Rectal smooth muscle tissue (tissue), 1 donor: ENCODE measurements around the gene LAGE3.

ENCODE experiments used
- H3K27ac ChIP-seq: one replicate; pipeline ENCODE4 v1.7.0; 2013; ENCODE audit warnings: low read depth, low read length, inconsistent platforms
- H3K27me3 ChIP-seq: one replicate; pipeline ENCODE4 v1.7.0; 2013; ENCODE audit warnings: low read length; ENCODE audit not compliant: control insufficient read depth, insufficient read depth
- H3K36me3 ChIP-seq: one replicate; pipeline ENCODE4 v1.7.0; 2013; ENCODE audit warnings: low read length; ENCODE audit not compliant: control insufficient read depth, insufficient read depth
- H3K4me1 ChIP-seq: one replicate; pipeline ENCODE4 v1.7.0; 2013; ENCODE audit warnings: low read length; ENCODE audit not compliant: control insufficient read depth, insufficient read depth
- H3K4me3 ChIP-seq: one replicate; pipeline ENCODE4 v1.7.0; 2013; ENCODE audit warnings: low read length
- H3K9ac ChIP-seq: one replicate; pipeline ENCODE4 v1.7.0; 2013; ENCODE audit warnings: low read length

Gene LAGE3

DNA sequence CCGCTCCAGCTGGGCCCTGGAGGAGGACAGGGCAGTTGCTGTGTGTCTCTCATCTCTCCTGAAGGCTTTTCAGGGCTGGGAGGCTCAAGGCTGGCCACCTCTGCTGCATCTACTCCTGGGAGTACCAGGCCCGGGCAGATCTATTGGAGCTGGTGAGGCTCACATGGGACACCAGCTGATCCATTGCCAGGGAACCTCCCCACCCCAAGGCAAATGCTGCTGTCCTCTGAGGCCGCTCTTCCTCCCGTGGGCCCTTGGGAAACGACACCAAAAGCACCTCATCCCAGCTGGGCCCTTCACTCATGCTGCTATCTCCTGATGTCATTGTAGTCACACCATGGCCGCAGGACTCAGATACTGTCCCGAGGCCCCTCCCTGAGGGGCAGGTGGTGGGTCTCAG is 3.7 kb upstream of the LAGE3 start:
- no peak overlapping the region for H3K4me3 ChIP-seq
- H3K4me1 ChIP-seq = peaks cover 3% of the 10 kb centered on the region
- peaks cover 4% of the 10 kb centered on the region for H3K27me3 ChIP-seq
- no peaks in the 10 kb centered on the region for H3K36me3 ChIP-seq
- no peak overlapping the region for H3K27ac ChIP-seq
- H3K9ac ChIP-seq = no peak overlapping the region

- Histone ChIP-seq H3K9ac (no peak overlapping the region), H3K4me3 (no peak overlapping the region), H3K36me3 (no peaks in the 10 kb centered on the region), H3K27ac (no peak overlapping the region), H3K27me3 (peaks cover 4% of the 10 kb centered on the region), H3K4me1 (peaks cover 3% of the 10 kb centered on the region)
Observed at GRCh38 chrX:154481911-154482601, 3.0 kb upstream of the LAGE3 start.

DNA sequence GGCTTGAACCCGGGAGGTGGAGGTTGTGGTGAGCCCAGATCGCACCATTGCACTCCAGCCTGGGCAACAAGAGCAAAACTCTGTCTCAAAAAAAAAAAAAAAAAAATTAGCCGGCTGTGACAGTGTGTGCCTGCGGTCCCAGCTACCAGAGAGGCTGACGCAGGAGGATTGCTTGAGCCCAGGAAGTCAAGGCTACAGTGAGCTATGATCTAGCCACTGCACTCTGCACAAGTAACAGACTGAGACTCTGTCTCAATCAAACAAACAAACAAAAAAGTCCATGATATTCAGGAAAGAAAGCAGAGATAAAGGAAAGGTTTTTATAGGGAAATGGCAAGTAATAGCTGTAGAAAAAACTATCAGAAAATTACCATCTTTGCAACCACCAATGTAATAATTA is 2.1 kb upstream of the LAGE3 start:
- H3K27ac ChIP-seq = no peak overlapping the region
- H3K4me3 ChIP-seq = no peak overlapping the region
- no peak overlapping the region for H3K9ac ChIP-seq
- peaks cover 4% of the 10 kb centered on the region for H3K27me3 ChIP-seq
- H3K4me1 ChIP-seq = peaks cover 3% of the 10 kb centered on the region
- peaks cover 2% of the 10 kb centered on the region for H3K36me3 ChIP-seq

DNA sequence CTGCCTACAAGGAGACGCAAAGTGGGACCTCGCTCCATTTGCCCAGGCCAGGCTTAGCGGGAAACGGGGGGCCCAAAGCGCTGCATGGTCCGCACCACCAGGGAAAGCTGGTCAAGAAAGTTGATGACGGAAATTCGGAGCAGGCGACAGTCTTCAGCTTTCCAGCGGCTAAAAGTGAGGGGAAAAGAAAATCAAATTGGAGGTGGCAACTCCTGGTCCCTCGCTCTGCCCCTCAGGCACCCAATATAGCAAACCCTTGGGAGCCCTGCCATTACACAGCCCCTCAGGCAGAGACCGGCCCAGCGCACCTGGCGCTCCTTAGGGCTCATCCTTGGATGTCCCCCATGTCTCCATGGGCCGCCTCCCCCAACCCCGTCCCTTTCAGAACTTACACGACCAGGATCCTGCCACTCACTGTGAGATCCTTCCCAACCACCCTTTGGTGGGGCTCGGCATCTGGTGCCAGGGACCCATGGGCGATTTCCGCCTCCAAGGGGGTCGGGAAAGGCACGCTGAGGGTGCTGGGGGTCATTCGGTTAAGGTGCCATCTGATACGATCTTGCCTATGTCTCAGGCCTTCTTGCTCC is 1.1 kb downstream of the LAGE3 start:
- Histone ChIP-seq H3K9ac (no peak overlapping the region), H3K36me3 (peaks cover 2% of the 10 kb centered on the region), H3K4me1 (no peaks in the 10 kb centered on the region), H3K27me3 (peaks cover 4% of the 10 kb centered on the region), H3K27ac (peak overlapping the region; percentile 74), H3K4me3 (peak overlapping the region; percentile 72)

DNA sequence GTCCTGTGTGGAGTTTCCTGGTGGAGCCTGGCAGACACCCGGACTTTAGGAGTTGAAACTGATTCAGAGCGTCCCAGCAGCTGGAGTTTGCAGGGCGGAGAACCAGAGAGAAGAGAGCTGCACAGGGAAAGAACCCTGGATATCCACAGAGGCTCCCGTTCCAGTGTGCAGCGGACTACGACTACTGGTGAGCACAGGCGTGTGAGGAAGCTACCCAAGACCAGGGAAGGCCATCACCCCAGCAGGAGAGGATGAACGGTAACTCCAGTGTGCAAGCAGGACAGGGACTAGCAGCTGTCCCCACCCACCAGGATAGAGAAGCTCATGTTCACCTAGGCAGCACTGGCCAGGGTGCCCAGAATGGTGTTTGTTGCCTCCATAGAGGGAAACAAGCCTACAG is 2.3 kb downstream of the LAGE3 start:
- H3K4me1 ChIP-seq = no peaks in the 10 kb centered on the region
- peaks cover 2% of the 10 kb centered on the region for H3K36me3 ChIP-seq
- H3K27ac ChIP-seq = no peak overlapping the region
- H3K9ac ChIP-seq = no peak overlapping the region
- no peak overlapping the region for H3K4me3 ChIP-seq
- no peaks in the 10 kb centered on the region for H3K27me3 ChIP-seq

DNA sequence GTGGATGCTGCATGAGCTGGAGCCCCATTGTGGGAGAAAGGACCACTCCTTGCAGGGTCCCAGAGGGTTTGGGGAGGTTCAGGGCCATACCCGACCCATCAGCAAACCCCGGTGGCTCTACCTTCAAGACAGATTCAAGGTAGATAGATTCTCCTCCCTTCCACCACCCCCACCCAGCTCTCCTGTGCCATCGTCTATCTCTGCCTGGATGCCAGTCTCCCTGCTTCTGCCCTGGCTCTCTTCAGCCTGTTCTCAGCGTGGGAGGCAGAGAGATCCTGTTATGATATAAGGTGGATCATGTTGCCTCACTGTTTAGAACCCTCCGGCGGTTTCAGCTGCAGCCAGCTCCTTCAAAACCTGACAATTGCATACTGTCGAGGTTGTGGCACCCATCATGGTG is 5.4 kb downstream of the LAGE3 start:
- Histone ChIP-seq H3K4me1 (no peaks in the 10 kb centered on the region), H3K27me3 (no peaks in the 10 kb centered on the region), H3K36me3 (peaks cover 2% of the 10 kb centered on the region), H3K4me3 (no peak overlapping the region), H3K27ac (no peak overlapping the region), H3K9ac (no peak overlapping the region)

GRCh38 chrX:154472685-154473632 is 6.1 kb downstream of the LAGE3 start:
- Histone ChIP-seq H3K27ac (no peak overlapping the region), H3K9ac (no peak overlapping the region), H3K4me3 (no peak overlapping the region), H3K27me3 (no peaks in the 10 kb centered on the region), H3K36me3 (peaks cover 2% of the 10 kb centered on the region), H3K4me1 (no peaks in the 10 kb centered on the region)

DNA sequence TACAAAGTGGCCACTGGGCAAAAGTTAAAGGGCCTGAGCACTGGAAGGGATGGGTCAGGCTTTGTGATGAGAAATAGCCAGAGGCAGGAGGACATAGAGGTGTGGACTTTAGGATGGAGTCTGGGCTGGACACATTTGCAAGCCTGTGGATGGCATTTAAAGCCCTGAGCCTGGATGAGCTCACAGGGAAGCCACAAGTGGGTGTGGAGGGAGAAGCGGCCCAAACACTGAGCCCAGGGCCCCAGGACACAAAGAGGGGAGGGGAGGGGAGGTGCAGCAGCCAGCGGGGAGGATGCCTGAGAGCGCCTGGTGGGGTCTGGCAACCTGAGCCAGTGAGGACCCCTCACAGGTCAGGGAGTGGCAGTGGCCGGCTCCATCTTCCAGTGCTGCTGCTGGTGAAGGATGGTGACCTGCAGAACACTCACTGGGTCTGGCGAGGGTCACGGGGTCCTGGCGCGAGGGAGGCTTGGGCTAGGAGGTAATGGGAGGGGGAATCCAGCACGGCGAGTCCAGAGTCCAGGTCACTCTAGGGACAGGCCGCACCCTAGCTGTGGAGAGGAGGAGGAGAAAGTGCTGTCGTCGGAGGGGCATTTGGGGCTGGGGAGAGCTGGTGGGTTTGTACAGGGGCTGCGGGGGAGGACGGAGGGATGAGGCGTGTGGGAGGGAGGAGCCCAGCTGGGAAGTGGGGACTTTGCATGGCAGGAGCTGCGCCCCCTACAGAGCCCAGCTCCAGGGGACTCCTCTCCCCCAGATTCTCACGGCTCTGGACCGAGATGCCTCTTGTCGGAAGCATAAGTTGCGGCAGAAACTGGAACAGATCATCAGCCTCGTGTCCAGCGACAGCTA is 7.0 kb downstream of the LAGE3 start:
- Histone ChIP-seq H3K4me3 (no peak overlapping the region), H3K36me3 (peaks cover 2% of the 10 kb centered on the region), H3K27ac (no peak overlapping the region), H3K9ac (no peak overlapping the region), H3K27me3 (no peaks in the 10 kb centered on the region), H3K4me1 (no peaks in the 10 kb centered on the region)

DNA sequence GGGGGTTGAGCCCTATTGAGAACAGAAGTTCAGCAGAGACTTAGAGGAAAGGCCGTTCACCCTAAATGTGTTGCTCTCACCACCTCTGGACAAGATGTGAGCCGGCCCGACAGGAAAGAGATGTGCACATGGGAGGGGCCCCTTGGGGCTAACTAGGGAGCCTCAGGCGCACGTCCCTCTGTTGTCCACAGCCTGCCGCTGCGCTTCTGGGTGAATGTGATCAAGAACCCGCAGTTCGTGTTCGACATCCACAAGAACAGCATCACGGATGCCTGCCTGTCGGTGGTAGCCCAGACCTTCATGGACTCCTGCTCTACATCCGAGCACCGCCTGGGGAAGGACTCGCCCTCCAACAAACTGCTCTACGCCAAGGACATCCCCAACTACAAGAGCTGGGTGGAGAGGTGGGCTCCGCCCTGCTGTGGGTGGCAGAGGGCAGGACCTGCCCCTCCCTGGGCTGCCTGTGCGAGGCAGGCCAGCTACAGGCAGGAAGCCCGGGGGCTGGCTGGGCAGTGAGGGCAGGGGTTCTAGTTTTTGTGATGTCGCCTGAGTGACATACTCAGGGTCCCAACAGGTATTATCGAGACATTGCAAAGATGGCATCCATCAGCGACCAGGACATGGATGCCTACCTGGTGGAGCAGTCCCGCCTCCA is 8.0 kb downstream of the LAGE3 start:
- no peak overlapping the region for H3K9ac ChIP-seq
- no peak overlapping the region for H3K27ac ChIP-seq
- H3K4me3 ChIP-seq = no peak overlapping the region
- no peaks in the 10 kb centered on the region for H3K36me3 ChIP-seq
- H3K27me3 ChIP-seq = no peaks in the 10 kb centered on the region
- H3K4me1 ChIP-seq = no peaks in the 10 kb centered on the region

DNA sequence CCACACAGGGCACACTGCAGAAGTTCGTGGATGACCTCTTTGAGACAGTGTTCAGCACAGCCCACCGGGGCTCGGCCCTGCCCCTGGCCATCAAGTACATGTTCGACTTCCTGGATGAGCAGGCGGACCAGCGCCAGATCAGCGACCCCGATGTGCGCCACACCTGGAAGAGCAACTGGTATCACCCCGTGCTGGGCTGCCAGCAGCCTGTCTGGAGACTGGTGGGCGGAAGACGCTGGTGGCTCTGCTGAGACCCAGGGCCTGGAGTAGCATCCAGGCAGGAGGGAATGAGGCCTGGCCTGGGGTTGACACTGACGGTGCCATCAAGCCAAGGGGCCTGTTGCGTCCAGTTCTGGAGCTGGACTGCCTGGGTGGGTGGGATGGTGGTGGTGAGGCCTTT is 8.6 kb downstream of the LAGE3 start:
- H3K4me1 ChIP-seq = no peaks in the 10 kb centered on the region
- no peak overlapping the region for H3K4me3 ChIP-seq
- H3K27me3 ChIP-seq = no peaks in the 10 kb centered on the region
- H3K9ac ChIP-seq = no peak overlapping the region
- no peak overlapping the region for H3K27ac ChIP-seq
- peaks cover 3% of the 10 kb centered on the region for H3K36me3 ChIP-seq

GRCh38 chrX:154469880-154470279 is 9.2 kb downstream of the LAGE3 start:
- H3K9ac ChIP-seq = no peak overlapping the region

More at GRCh38 chrX:154469880-154470279, 9.2 kb downstream of the LAGE3 start:
- Histone ChIP-seq H3K27me3 (no peaks in the 10 kb centered on the region), H3K36me3 (peaks cover 4% of the 10 kb centered on the region), H3K4me3 (no peak overlapping the region), H3K27ac (no peak overlapping the region), H3K4me1 (no peaks in the 10 kb centered on the region)
